DMS53 (cell line): Measurements from ENCODE around the gene PRDM7.
A peak's percentile ranks its signal among the peaks of the same experiment; 100 is the strongest.
"Not testable (repeated sequence)": the region's sequence is repeated elsewhere in the genome, so short reads cannot be mapped to it uniquely, and the experiment has no call there.

Experiments
- DNase-seq: peaks from one replicate; lab custom pipeline; 2025; lab: John Stamatoyannopoulos, UW

The PRDM7 gene

DNA sequence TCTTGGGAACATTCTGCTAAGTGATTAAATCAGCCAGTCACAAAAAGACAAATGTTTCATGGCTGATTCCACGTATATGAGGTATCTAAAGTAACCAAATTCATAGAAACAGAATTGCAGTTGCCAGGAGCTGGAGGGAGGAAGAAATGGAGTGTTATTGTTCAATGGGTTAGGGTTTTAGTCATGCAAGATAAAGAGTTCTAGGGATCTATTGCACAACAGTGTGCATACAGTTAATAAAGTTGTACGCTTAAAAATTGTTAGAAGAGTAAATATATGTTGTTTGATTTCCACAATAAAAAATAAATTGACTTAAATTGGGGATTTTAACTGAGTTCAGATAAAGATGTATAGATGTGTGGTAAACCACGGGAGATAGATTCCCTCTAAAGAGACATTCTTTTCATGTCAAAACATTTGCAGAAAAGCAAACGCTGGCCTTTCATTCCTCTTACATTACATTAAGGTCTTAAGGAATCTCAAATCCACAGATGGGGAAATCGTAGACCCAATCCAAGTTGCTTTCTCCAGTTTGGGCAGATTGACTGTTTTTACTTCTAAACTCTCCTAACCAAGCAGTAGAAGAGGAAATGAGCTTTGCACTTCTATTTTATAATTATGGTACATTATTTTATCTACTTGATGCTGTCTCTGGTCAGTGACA is 4.6 kb downstream of the PRDM7 start:
- DNase-seq = no peak

DNA sequence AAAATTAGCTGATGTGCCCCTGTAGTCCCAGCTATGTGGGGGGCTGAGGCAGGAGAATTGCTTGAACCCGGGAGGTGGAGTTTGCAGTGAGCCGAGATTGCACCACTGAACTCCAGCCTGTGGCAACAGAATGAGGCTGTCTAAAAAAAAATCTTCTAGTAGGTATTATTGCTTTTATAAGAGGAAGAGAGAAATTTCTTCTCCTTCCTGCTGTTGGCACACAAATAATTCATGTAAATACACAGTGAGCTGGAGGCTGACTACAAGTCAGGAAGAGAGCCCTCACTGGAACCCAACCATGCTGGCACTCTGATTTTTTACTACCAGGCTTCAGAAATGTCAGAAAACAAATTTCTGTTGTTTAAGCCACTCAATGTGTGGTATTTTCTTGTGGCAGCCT is 6.7 kb downstream of the PRDM7 start:
- DNase-seq = no peak

DNA sequence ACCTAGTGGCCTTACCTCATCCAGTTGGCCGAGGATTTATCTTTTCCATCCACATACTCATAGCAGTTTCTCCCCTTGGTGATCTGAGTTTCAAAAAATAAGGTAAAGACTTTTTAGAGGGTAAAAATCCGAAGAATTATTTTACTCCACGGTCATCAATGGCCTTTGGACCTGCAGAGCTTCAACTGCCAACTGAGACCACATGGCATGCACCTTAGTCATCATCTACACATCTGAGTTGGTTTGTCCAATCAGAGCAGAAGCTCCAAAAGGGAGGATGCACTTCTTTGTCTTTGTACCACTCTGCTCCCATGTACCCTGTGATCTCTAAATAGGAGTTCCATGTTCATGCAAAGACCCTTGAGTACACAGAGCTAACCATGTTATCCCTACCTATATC is 15.7 kb downstream of the PRDM7 start:
- no peak for DNase-seq

DNA sequence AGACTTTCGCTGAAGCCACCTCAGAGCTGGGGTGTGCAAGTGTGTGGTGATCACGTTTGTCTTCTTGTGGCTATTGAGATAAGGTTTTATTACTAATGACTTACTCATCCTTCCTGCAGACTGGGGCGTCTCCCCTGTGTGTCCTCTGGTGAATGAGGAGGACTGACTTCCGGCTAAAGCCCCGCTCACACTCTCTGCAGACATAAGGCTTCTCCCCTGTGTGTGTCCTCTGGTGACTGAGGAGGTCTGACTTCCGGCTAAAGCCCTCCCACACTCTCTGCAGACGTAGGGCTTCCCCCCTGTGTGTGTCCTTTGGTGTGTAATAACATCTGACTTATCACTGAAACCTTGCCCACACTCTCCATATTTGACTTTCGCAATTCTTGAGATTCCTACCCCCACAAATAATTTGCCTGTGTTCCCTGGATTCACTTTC is 19.4 kb downstream of the PRDM7 start:
- no peak for DNase-seq

DNA sequence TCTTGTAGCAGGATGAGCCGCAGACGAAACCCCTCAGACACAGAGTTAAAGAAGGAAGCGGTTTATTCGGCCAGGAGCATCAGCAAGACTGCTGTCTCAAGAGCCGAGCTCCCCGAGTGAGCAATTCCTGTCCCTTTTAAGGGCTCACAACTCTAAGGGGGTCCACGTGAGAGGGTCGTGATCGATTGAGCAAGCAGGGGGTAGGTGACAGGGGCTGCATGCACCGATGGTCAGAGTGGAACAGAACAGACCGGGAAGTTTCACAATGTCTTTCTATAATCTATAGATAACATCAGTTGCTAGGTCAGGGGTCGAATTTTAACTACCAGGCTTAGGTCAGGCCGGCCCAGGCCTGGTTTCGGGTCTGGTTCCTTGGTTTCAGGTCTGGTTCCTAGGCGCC is 20.6 kb downstream of the PRDM7 start:
- not testable (repeated sequence) for DNase-seq

DNA sequence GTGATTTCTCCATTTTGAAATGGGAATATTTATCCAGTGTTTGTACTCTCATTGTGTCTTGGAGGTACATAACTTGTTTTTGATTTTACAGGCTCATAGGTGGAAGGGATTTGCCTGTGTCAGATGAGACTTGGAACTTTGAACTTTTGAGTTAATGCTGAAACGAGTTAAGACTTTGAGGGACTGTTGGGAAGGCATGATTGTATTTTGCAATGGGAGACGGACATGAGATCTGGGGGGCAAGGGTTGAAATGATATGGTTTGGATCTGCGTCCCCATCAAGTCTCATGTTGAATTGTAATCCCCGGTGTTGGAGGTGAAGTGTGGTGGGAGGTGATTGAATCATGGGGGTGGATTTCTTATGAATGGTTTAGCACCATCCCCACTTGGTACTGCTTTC is 21.8 kb downstream of the PRDM7 start:
- DNase-seq = no peak

DNA sequence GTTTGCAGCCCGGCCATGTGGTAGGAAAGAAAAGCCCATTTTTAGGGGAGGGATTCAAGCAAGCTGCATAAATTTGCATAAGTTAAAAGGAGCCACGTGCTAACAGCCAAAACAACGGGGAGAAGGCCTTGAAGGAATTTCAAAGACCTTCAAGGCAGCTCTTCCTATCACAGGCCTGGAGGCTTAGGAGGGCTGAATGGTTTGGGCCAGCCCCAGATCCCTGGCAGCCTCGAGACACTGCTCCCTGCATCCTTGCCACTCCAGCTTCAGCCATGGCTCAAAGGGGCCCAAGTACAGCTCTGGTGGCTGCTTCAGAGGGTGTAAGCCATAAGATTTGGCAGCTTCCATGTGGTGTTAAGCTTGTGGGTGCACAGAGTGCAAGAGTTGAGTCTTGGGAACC is 22.6 kb downstream of the PRDM7 start:
- DNase-seq = no peak

DNA sequence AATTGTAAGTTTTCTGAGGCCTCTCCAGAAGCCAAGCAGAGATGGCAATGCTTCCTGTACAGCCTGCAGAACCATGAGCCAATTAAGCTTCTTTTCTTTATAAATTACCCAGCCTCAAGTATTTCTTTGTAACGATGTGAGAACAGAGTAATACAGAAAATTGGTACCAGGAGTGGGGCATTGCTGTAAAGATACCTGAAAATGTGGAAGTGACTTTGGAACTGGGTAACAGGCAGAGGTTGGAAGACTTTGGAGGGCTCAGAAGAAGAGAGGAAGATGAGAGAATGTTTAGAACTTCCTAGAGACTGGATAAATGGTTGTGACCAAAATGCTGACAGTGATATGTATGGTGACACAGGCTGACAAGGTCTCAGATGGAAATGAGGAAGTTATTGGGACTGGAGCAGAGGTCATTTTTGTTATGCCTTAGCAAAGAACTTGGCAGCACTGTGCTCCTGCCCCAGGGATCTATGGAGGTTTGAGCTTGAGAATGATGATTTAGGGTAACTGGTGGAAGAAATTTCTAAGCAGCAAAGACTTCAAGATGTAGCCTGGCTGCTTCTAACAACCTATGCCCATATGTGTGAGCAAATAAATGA is 23.1 kb downstream of the PRDM7 start:
- no peak for DNase-seq

DNA sequence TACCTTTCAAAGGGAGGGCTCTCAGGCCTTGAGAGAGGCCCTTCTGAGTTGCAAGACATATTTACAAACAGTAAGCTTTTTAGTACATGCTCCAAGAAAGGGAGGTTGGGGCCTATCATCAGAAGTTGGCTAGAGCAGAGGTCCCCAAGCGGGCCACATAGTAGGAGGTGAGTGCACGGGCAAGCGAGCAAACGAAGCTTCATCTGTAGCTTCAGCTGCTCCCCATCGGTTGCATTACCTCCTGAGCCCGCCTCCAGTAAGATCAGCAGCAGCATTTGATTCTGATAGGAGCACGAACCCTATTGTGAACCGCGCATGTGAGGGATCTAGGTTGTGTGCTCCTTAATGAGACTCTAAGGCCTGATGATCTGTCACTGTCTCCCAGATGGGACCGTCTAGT is 26.2 kb downstream of the PRDM7 start:
- DNase-seq = no peak

DNA sequence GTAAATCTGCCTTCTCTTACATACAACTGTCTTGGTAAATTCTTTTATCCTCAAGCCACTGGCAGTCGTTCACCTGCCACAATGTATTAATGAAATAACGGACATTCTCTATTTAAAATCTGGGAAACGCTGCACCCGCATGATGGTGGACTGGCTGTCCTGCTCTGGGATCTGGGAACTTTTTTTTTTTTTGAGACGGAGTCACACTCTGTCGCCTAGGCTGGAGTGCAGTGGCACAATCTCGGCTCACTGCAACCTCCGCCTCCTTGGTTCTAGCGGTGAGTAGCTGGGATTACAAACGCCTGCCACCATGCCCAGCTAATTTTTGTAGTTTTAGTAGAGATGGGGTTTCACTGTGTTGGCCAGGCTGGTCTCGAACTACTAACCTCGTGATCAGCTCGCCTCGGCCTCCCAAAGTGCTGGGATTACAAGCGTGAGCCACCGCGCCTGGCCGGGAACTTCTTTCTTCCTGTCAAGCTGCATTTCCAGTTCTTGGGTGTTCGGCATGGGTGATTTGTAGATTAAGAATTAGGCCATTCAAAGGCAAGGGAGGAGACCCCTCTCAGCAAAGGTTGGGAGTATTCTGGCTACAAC is 28.3 kb downstream of the PRDM7 start:
- DNase-seq = no peak

DNA sequence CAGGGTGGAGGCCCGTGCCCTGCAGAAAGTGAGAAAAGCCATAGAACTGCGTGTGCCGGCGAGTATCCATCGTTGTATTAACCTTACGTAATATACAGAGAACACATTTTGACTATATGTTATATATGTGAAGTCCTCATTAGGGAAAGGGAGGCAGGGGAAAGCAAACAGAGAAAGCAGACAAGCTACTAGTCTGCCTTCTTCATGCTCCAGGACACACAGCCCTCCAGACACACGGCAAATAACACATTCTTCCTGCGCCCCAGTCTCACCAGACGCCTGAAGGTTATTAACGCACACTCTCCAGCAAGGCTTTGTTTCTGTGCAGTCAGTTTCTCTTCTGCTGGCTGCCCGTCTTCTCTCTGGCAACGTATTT is 28.8 kb downstream of the PRDM7 start:
- peak; percentile 44 for DNase-seq

DNA sequence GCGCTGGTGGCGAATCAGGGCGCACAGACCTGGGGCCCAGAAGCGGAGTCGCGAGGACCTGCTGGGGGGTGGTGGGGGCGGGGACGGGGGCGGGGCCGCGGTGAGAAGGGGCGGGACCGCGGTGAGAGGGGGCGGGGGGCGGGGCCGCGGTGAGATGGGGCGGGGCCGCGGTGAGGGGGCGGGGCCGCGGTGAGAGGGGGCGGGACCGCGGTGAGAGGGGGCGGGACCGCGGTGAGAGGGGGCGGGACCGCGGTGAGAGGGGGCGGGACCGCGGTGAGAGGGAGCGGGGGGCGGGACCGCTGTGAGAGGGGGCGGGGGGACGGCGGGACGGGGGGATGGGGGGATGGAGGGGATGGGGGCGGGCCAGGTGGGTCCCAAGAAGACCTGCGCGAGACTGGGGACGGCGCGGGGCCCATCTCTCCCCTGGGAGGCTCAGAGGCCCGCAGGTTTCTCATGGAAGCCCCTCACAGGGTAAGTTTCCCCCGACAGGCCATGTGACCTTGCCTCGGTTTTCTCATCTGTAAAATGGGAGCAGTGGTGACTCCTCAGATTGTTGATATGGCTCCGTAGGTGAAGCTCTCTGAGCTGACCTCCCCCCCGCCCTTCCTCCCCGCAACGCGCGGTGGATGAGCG is 29.3 kb downstream of the PRDM7 start:
- DNase-seq = no peak

DNA sequence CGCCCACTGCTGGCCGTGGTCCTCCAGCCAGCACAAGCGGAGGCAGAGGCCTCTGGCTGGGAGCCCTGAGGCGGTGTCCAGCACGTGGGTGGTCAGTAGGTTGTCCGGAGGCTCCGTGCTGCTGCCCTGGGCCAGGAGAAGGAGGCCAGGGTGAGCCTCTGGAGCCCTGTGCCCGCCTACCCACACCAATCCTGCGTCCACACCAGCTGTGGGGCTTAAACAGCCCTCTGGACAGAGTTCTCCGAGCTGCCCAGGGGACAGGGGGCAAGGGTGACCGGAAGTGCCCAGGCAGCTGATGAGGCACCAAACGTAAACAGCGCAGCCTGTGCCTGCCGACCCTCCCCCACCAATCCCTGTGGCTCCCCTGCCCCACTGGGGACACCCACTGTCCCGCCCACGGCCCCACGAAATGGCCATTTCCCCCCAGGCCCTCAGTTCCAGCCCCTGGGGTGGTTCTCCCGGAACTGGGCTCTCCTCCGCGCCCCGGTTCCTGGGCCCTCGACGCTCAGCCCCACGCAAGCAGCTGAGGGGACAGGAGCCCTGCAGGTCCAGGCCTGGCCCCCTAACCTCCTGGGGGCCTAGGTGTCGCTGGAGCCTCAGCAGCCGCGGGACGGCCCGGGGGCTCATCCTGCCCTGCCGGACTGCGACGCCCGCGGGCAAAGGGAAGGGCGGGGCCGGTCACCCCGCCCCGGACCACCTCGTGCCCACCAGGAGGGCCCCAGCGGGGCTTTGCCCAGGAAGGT is 30.0 kb downstream of the PRDM7 start:
- DNase-seq = peak; percentile 72

DNA sequence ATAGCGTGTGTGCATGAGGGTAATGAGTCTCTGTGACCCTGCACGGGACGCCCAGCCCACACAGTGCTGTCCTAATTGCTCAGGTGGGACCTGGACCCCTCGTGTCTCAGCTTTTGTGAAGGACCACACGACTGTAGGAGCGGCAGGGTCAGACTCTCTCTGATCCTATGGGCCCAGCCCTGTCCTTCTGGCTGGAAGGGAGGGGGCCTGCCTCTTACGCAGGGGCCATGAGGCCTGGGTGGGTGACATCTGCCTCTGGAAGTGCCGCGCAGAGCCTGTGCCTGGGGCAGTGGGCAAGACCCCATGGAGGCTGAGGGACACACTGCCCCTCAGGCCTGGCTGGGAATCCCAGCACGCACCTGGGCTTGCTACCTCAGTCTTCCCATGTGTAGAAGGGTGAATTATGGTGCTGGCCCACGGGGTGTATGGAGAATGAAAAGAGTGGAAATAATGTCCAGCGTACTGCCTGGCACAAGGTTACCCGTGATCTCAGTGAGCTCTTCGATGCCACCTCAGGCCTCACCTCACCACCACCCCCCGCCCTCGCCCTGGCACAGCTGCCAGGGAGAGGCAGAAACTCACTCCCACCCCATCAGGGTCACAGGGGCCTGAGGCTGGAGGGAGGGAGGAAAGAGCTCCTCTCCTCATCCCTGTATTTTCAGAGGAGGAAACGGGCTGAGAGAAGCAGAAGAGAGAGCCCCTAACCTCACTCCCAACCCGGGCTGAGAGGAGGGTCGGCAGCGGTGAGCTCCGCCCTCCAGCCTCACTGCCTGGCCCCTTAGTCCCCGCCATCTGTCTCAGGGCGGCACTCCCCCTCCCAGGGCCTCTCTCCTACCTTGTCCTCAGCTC is 30.8 kb downstream of the PRDM7 start:
- no peak for DNase-seq

DNA sequence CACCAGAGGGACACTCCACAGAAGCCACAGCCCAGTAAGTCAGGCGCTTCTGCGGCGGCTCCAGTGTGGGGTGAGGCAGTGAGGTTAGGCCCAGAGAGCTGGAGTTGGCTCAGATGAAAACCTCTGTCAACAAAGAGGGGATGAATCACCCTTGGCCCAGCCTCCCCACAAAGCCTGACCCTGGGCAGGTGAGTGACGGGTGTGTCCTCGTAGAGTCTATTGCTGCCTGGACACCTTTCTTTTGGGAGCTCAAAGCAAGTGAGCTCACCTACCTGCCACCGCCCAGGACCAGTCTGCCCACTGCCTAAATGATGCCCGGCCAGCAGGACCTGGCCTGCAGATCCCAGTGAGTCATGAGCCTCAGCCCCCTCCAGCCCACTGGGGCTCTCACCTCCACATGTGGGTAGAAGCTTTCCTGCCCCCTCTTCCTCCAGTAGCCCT is 33.0 kb downstream of the PRDM7 start:
- DNase-seq = peak; percentile 91

DNA sequence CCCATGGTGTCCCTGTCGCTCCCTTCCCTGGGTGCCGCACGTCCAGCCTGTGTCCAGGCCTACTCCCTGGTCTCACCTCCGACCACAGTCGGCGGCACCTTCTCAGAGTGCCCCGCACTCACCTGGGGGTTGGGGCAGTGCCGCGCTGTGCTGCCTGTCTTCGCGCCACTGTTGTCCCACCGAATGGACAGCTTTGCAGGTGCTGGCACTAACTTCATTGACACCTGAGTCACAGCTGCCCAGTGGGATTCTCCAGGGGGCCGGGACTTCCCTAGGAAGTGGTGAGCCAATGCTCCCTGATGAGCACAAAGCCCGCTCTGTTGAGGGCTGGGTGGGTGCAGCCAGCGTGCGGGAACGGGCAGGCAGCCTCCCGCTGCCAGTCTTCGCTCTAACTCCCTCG is 33.6 kb downstream of the PRDM7 start:
- DNase-seq = no peak

DNA sequence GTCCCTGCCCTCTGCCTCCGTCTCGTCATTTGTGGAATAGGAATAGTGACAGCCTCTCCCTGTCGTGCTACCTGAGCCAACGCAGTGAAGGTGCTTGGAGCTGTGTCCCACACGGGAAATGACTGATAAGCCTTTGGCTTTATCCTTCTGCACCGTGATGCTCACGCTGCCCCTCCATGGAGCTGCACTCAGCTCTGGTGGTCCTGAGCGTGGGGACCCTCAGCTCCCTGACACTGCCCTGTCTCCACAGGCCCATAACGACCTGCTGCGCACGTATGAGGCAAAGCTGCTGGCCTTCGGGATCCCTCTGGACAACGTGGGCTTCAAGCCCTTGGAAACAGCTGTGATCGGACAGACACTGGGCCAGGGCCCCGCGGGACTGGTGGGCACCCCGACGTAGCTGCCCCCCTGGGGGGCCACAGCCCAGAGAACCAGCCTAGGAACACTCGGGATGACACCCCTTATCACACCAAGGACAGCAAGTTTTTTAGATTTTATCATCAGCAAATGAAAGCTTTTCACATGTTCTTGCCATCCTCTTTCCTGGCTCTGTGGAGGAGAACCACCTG is 34.1 kb downstream of the PRDM7 start:
- no peak for DNase-seq

DNA sequence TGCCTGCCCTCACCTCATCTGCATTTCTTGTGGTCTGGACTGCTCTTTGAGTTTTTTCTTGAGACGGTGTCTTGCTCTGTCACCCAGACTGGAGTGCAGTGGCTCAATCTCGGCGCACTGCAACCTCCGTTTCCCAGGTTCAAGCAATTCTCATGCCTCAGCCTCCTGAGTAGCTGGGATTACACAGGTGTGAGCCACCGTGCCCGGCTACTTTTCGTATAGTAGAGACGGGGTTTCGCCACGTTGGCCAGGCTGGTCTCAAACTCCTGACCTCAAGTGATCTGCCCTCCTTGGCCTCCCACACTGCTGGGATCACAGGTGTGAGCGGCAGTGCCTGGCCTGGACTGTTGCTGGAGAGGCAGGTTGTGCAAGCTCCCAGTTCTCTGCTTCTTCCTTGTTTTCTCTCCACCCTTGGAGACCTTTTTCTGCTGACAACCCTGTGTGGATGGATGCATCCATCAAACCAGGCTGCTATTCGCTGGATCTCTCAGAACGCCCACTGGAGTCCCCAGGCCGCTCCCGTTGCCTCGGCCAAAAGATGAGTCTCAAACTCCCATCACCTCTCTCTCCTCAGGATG is 35.1 kb downstream of the PRDM7 start:
- no peak for DNase-seq

DNA sequence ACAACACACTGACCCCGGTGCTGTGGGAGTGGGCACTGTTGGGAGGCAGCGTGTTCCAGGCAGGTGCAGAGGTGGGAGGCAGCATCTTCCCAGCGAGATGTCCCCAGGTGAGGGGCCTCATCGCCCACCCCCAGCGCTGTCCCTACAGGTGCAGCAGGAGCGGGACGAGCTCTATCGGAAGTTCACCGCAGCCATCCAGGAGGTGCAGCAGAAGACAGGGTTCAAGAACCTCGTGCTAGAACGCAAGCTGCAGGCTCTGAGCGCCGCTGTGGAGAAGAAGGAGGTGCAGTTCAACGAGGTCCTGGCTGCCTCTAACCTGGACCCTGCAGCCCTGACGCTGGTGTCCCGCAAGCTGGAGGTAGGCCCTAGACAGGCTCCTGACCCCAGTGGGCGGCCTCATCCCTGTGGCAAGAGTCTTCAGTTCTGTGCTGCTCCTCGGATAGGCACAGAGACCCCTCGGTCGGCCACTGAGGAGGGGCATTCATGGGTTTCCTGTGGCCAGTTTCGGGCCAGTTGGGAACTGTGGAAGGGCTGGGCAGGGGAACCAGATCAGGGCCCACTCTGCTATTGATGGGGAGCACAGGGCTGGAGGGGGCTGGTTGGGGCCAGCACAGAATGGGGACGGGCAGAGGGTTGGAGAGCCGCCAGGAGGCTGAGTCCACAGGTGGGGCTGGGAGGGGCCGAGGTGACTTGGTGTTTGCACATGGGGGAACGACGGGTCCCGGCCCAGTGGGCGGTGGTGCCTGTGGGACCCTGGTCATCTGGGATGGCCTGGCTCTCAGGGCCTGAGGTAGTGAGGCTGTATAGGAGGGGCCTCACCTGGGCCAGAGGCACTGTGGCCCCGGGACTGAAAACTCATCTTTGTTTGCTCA is 36.7 kb downstream of the PRDM7 start:
- no peak for DNase-seq

DNA sequence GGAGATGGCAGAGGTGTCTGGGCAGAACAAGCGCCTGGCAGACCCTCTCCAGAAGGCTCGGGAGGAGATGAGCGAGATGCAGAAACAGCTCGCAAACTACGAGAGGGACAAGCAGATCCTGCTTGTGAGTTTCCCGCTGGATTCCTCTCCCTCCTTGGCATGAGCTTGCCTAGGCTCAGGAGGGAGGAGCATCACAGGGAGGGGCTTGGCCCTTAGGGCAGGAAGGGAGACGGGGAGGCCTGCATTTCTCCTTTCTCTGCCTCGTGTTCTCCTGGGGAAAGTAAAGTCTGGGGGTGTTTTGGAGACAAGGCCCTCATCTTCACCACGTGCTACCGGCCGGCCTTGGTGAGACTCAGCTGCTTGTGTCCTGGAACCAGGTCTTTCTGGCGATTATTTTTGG is 39.9 kb downstream of the PRDM7 start:
- DNase-seq = no peak
